ENCODE data around the gene KLHL18.
"Not testable (repeated sequence)": the region's sequence is repeated elsewhere in the genome, so short reads cannot be mapped to it uniquely, and the experiment has no call there.

KLHL18 gene

DNA sequence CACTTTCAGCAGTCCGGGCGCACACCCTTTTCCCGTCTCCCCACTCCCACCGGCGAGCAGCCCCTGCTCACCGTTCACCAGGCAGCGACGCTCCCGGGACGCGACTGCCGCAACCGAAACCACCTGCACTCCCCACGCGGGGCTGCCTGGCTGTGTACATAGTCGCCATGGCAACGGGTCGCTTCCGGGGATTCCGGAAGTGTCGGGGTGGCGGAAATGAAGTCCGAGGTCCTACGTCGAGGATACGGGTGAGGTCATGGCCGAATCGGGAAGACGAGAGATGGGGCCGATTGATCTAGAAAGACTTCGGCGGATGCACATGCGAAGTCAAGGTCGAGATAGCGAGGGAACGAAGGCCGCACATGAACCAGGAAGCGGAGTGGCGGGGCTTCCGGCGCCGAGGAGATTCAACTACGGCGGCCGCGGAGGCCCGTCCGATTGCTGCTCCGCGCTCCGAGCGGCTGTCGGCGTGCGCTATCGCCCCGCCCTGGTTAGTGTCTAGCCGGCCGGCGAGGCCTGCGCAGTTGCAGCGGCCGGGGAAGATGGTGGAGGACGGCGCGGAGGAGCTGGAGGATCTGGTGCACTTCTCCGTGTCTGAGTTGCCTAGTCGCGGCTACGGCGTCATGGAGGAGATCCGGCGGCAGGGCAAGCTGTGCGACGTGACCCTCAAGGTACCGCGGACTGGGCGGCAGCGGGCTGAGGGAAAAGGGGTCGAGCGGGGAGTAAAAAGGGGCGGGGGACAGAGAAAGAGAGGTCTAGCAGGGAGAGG lies at the start of gene KLHL18, which contains the start of gene KIF9:
KLHL18 (plus strand) TSS at position 521 of the 769 bp plus-strand sequence; CDS start at position 543, 22 bp downstream.
KIF9 (minus strand) TSS at position 376 of the 769 bp plus-strand sequence. CDS start 5,425 bp downstream, outside the sequence.
- DNase-seq (ENCODE audit: low spot score), result peak; percentile 94

DNA sequence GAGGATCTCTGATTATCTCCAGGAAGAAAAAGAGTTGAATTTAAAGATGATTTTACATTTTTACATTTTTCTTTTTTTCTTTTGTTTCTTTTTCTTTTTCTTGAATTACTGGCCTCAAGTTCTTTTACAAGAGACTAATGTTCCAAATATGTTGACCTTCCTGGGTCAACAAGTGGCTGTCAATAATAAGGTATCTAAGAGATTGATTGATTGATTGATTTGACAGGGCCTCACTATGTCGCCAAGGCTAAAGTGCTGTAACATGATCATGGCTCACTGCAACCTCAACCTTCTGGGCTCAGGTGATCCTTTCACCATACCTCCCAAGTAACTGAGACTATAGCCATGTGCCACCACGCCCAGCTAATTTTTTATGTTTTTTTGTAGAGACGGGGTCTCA lies 44.7 kb upstream of the KLHL18 start:
- no peak for DNase-seq (ENCODE audit: low spot score)

DNA sequence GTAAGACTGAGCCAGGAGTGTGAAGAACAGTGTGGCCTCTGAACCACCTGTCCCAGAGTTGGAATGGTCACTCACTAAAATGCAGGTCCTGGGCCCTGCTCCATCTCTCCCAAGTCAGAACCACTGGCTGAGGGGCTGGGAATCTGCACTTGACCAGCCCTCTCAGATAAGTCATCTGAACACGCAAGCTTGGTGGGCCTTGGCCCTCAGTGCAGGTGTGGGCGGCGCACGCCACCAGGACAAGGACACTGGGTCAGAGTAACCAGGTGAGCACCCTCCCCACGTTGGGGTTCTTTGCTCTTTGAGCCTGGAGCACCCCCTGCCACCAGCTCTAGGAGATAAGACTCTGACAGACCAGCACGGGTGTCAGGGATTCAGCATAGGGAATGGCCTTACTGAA lies 42.8 kb upstream of the KLHL18 start:
- no peak for DNase-seq (ENCODE audit: low spot score)

DNA sequence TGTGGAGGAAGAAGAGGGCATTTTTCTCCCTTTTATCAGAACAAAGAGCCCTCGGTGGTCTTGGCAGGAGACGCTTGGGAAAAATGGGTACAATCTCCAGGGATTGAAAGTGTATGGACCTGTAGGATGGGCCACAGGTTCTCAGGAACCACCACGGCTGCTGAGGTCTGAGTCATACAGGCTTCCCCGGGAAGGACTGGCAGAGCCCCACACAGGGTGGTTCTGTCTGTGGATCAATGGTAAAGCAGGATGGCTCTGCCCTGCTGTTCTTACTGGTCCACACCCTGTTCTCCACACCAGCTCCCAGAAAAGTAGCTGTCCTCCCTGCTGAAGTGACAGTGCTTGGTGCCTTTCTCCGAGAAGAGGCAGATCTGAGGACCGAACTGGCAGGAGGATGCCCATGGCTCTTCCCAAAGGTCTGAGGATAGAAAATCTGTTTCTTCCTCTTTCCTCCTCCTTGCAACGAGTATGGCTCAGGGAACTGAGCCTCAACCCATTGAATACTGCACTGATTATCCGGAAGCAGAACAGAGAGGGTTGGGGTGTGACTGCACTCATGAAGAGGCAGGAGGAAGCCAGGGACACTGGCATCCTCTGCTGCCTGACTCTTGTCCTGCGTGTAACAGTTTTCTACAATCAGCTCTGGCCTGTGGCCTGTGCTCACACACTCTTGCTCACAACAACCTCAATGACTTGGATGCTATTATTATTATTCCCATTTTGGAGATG lies 39.2 kb upstream of the KLHL18 start:
- DNase-seq (ENCODE audit: low spot score), result no peak

DNA sequence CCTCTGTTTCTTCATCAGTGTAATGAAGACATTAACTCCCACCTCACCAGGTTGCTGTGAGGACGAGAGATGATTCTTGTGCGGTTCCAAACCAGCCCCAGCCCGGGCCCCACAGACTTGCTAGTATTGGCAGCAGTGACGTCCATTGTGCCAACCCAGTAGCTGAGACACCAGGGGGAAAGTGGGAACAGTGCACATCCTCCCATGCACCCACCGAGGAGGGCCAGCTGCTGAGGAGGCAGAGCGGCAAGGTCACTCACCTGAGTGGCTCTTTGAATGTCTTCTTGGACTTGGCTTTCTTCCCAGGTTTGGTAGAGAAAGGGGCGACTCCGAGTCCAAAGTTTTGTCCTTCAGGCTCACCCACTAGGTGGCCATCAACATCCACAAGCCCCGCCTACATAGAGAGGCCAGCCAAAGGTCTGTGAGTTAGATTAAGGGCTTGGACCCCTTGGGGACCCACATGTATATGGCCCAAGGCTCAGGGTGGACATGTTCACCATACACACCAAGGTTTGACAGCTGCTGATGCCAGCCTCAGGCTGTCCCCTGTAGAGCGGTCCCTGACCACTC lies 38.1 kb upstream of the KLHL18 start:
- DNase-seq (ENCODE audit: low spot score), result no peak

DNA sequence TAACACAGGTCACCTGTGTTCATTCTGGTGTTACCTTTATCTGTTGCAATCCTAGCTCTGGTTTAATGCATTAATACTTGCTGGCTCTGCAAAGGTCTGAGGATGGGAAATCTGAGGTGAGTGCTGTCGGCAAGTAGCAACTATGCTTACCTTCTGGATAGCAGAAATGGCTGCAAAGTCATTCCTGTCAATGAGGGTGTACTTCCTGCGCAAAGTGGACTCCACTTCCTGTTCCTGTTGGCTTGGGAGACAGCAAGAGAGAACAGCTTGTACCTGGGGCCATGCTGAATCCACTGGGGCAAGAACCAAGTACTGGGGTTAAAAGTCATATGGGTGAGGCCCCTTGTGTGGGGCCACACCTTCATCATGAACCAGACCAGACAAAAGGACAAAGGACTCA lies 37.5 kb upstream of the KLHL18 start:
- DNase-seq (ENCODE audit: low spot score), result no peak

DNA sequence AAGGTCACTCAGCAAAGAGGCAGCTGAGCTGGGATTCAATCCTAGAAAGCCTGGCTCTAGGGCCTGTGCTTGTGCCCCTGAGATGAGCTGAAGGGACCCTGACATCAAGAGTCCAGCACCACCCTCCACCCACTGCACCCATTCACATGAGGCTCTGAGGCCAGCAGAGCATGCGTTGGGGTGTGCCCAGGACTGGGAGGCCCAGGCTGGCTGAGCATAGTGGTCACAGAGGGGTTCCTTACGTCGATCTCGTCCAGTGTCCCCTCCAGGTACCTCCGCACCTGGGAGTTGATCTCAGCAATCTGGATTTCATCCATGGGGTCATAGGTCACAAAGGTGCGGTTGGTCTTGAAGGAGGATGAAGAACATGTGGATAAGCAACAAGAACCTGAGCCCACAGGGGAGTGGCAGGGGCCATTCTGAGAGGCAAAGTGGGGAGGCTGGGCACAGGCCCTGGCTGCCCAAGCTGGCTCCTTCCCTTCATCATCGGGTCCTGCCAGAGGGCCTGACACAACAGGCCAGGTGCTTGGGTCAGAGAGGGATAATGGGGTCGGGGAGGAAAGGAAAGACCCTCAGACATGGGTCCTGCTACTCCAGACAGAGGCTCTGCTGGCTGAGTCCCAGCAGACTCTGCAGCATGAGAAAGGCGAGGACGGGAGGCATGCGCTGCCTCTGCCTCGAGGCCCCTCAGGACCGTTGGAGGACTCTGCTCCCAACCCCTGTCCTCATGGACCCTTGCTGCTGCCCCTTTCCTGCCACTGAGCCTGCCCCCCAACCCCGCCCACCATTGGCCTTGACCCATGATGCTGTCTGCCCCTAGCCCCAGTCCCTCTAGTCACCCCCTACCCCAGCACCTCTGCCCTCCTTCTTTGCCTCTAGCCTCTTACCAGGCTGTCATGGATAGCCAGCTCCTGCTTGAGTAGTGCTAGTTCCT lies 35.3 kb upstream of the KLHL18 start:
- no peak for DNase-seq (ENCODE audit: low spot score)

DNA sequence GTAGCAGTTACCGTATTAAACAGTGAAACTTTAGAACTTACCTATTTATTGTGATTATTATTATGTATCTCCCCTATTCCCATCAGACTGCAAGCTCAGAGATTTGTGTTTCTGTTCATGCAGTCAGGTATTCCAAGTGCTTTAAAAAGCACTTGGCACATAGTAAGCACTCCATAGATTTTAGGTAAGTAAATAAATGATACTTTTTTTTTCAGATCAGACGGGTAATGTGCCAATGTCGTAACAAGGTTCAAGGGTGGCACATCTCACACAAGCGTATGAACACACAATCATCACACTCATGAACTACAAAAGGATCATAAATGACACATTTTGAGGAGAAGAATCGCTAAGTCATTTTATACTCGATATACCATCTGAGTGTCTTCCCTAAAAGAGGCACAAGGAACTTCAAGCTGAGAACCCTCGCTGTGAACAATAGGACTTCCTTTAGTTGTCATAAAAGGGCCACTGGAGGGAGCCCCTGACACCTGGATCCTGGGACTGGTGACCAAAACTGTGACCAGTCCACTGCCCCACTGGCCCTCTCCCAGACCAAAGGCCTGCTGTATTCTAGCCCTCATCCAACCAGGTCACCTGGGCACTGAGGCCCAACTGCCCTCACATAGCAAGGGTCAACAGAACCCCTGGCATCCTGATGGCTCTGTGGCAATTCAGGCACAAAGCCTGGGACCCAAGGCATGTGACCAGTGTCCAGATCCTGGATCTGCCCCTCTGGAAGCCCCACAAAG lies 32.3 kb upstream of the KLHL18 start:
- DNase-seq (ENCODE audit: low spot score), result peak; percentile 46

DNA sequence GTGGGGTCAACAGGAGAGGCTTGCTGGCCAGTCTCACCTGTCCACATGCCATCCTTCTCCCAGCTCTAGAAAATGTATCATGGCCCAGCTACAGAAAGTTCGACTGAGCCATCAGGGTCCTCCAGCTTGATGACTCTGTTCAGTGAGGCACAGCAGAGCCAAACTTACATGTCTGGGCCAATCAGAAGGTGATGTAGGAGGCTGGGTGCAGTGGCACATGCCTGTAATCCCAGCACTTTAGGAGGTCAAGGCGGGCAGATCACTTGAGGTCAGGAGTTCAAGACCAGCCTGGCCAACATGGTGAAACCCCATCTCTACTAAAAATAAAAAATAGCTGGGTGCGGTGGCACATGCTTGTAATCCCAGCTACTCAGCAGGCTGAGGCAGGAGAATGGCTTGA lies 31.7 kb upstream of the KLHL18 start:
- DNase-seq (ENCODE audit: low spot score), result not testable (repeated sequence)

DNA sequence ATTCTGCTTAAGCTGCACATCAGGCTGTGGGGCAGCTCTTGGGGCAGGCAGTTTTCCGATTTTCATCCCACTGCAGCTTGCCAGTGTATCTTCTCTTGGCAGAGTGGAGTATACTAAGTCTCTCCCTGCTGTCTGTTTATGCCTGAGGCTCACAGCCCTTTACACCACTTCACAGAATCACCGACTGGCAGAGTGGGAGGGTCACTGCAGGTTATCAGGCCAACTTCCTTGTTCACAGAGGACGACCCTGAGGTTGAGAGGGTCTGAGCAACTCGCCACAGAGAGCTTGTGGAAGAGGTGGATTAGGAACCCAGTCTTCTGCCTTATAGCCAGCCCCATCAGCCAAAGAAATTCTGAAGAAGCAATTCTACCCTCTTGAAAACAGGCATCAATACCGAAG lies 31.1 kb upstream of the KLHL18 start:
- DNase-seq (ENCODE audit: low spot score), result no peak

DNA sequence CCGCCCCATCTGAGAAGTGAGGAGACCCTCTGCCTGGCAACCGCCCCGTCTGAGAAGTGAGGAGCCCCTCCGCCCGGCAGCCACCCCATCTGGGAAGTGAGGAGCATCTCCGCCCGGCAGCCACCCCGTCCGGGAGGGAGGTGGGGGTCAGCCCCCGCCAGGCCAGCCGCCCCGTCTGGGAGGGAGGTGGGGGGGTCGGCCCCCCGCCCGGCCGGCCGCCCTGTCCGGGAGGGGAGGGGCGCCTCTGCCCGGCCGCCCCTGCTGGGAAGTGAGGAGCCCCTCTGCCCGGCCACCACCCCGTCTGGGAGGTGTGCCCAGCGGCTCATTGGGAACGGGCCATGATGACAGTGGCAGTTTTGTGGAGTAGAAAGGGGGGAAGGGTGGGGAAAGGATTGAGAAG lies 26.4 kb upstream of the KLHL18 start:
- DNase-seq (ENCODE audit: low spot score), result not testable (repeated sequence)

DNA sequence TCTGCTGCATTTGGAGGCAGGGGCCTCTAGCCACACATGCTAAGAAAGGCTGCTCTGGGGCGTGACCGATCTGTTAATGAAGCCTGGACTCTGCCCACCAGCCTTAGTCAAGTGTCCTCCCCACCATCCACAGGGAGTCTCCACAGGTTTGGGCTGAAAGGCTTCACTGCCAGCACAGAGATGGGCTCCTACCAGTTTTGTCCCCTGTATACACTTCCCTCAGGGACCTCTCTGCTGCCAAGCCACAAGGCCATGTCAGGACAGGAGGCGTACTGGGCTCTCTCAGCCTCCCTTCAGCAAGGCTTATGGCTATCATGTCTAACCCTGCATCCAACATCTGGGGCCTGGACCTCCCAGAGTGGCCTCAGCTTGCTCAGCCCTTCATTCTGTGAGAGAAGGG lies 23.6 kb upstream of the KLHL18 start:
- DNase-seq (ENCODE audit: low spot score), result no peak

DNA sequence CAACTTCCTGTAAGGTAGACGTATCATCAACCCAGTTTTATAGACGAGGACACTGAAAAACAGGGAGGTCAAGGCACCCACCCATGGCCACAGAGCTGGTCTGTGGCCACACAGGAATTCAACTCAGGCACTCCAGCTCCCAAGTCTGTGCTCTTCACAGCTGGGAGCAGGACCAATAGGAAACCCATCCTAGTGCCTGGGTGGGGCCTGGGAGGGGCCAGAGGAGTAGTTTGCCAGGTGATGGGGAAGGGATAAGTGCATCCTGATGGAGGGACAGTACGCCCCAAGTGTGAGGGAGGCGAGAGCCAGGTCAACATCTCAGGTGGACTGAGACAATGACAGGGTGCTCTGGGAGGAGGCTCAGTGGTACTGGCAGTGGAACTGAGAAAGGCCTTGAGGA lies 22.1 kb upstream of the KLHL18 start:
- no peak for DNase-seq (ENCODE audit: low spot score)

DNA sequence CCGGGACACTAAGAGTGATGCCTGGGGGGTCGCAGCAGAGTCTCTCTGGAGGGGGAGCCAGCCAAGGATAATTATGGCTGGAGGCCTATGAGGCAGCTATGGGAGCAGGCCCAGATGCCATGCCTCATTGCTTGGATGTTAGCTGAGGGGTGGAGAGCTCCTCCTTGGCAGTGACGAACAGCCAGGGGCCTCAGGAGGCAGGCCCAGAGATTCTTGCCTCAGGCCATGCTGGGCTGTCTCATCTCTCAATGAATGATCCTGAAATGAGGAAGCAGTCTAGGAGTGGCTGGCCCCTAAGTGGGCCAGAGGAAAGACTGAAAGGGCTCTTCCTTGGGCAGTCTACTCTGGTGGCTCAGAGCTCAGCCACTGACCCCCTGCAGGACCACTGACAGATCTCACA lies 21.4 kb upstream of the KLHL18 start:
- DNase-seq (ENCODE audit: low spot score), result no peak

DNA sequence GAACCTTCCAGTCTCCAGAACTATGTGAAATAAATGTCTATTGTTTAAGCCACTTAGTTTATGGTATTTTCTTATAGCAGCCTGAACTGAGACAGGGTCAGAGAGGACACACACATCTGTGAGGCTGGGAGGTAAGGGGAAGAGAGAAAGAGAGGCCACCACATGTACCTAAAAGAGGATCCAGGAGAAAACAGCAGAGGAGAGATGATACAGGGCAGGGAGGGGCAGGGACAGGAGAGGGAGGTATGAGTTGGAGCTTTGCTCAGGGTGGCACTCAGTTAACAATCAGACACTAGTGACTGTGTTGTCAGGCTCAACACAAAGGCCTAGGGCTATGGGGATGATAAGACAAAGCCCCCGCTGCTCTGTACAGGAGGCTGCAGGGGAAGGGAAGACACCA lies 17.7 kb upstream of the KLHL18 start:
- no peak for DNase-seq (ENCODE audit: low spot score)

DNA sequence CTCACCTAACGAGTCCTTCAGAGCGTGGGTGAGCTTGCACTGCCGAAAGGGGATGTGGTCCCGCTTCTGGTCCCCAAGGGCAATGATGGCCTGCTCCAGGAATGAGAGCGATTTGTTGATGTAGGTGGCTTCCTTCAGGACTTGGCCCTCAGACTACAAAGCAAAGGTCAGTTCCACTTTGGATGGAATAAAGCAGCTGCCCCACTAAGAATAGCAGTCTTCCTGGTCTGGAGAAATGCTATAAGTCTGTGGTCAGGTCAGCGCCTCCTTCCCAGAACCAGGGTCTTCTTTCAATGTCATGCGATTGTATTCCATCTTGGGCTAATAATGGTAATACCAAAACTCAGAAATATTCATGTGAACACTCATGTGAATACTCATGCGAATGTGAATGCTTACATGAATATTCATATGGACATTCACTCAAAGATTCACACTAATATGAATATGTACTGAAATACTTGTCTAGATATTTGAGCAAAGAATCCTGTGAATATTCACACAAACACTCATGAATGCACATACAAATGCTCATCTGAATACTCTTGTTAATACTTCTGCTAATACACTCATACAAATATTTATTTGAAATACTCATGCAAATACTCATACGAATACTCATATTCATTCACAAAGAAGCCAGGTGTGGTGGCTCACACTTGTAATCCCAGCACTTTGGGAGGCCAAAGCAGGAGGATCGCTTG lies 16.9 kb upstream of the KLHL18 start:
- DNase-seq (ENCODE audit: low spot score), result no peak

DNA sequence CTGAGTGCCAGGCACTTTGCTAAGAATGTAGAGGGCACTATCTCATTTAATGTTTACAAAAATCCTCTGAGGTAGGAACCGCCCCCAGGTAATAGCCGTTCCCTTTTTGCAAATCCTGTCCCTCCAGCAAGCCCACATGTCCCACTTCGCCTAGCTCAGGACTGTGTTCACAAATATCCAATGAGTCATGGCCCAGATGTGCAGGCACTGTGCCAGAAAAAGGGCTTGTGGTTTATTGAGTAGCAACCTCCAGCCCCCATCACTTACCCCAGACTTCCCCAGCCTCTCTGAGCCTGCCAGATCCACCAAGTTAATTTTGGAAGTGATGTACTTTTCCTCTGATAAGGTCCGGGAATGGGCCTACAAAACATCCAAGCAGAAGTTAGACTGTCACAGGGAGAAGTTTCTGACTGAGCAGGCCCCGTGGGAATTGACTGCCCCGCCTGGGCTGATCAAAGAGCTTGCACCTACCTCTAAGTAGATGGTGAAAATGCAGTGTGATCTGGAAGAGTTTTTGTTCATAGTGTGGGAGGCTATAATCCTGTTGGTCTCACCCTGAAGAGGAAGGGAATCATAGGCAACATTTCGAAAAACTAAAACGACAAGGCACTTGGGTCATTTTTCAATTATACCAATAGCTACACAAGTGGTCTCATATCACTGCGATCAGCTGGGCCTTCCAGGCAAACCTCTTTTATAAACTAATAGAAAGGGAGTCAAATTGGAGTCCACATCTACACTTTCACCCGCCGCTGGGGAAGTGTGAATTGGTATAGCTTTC lies 15.8 kb upstream of the KLHL18 start:
- peak; percentile 85 for DNase-seq (ENCODE audit: low spot score)

DNA sequence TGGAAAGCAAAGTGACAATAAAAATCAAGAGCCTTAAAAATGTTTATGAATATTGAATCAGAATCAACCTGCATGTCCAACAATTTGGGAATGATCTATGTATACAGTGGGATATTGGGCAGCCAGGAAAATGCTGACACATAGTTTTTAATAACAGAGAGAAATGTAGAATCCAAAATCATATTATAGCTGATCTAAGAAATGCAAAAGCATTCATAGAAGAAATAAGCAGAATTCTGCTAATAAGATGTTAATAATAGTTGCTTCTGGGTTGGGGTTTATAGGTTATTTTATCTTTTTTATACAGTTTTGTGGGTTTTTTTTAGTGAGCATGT lies 15.3 kb upstream of the KLHL18 start:
- no peak for DNase-seq (ENCODE audit: low spot score)

DNA sequence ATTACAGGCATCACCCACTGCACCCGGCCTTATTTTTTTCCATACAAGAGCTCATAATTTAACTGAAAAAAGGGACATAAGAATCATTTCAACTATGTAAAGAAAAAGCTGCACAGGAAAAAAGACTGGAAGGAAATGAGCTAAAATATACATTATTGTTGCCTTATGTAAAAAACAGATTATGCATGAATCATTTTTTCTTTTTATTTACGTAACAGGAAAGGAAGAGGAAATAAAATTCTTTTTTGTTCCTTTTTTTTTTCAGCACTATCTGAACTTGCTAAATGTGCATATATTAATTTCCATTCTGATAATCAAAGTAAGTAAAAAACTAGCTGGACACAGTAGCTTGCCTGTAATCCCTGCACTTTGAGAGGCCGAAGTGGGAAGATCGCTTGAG lies 12.2 kb upstream of the KLHL18 start:
- no peak for DNase-seq (ENCODE audit: low spot score)

DNA sequence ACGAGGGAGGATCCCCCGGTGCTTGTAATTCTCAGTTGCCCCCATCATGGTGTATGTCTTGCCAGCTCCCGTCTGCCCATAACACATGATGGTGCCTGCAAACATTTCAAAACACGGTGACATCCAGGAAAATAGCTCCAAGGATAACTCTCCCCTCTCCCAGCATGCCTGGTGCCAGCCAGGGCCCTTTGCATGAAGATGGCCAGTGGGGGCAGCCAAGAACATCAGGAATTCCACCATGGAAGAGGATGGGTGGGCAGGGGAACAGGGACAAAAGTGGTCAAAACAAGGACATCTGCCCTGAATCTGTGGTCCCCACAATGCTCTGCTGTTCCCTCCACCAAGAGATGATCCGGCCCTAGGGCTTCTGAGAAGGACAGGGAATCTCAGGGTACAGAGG lies 9.2 kb upstream of the KLHL18 start:
- DNase-seq (ENCODE audit: low spot score), result no peak

All from SW480 (cell line).